Measurements from ENCODE around the gene CDH1. TPM values are rescaled to one million over a fixed set of nuclear protein-coding genes. Genes with fewer than 3 reads are reported as not detected.

CDH1 gene
- total and polyA plus RNA-seq, 4 experiments from 2014 or later, result 0.17 to 0.55 (median 0.20) TPM; not detected in 1

GRCh38 chr16:68790944-68791343, 53.9 kb downstream of the CDH1 start:
- Histone ChIP-seq H3K27me3 (ENCODE audit: insufficient read depth, low read length) (no peaks in the 10 kb centered on the region), H3K9me3 (ENCODE audit: control insufficient read depth in 1 of 2, low read length in 2 of 2) (no peaks in the 10 kb centered on the region), H3K4me3 (ENCODE audit: low read length in 2 of 2) (no peak overlapping the region), H3K4me1 (ENCODE audit: insufficient read depth, low read length) (no peaks in the 10 kb centered on the region), H3K36me3 (ENCODE audit: insufficient read depth, low read length) (no peaks in the 10 kb centered on the region), H3K27ac (ENCODE audit: low read depth, low read length) (no peak overlapping the region)
- H3K27ac Mint-ChIP-seq, result peak overlapping the region in 1 of 7 donors; percentile 24
- CTCF ChIA-PET (ENCODE audit: partially characterized antibody), result no interaction called here
- no peaks in the 10 kb centered on the region for H3K27me3 Mint-ChIP-seq
- H3K4me3 Mint-ChIP-seq, result no peak overlapping the region
- no peaks in the 10 kb centered on the region for H3K9me3 Mint-ChIP-seq
- no peaks in the 10 kb centered on the region for H3K4me1 Mint-ChIP-seq
- no peak for DNase-seq
- POLR2A ChIA-PET (ENCODE audit: partially characterized antibody), result no interaction called here
- H3K36me3 Mint-ChIP-seq, result no peaks in the 10 kb centered on the region
- intact Hi-C loops (cut with micrococcal nuclease), result no loop called here

GRCh38 chr16:68792465-68793324, 55.6 kb downstream of the CDH1 start:
- H3K27me3 ChIP-seq (ENCODE audit: insufficient read depth, low read length), result no peaks in the 10 kb centered on the region
- Mint-ChIP-seq H3K9me3 (no peaks in the 10 kb centered on the region), H3K27me3 (no peaks in the 10 kb centered on the region), H3K4me3 (no peak overlapping the region), H3K27ac (no peak overlapping the region), H3K36me3 (no peaks in the 10 kb centered on the region), H3K4me1 (no peaks in the 10 kb centered on the region)
- H3K36me3 ChIP-seq (ENCODE audit: insufficient read depth, low read length), result no peaks in the 10 kb centered on the region
- DNase-seq, result no peak
- H3K4me1 ChIP-seq (ENCODE audit: insufficient read depth, low read length), result no peaks in the 10 kb centered on the region
- intact Hi-C loops (cut with micrococcal nuclease), result no loop called here
- H3K9me3 ChIP-seq (ENCODE audit: control insufficient read depth in 1 of 2, low read length in 2 of 2), result no peaks in the 10 kb centered on the region
- ChIA-PET POLR2A (ENCODE audit: partially characterized antibody) (no interaction called here), CTCF (ENCODE audit: partially characterized antibody) (no interaction called here)
- no peak overlapping the region for H3K27ac ChIP-seq (ENCODE audit: low read depth, low read length)
- H3K4me3 ChIP-seq (ENCODE audit: low read length in 2 of 2), result no peak overlapping the region

GRCh38 chr16:68793401-68793857, 56.3 kb downstream of the CDH1 start:
- intact Hi-C loops (cut with micrococcal nuclease), result no loop called here
- POLR2A ChIA-PET (ENCODE audit: partially characterized antibody), result no interaction called here
- H3K27ac Mint-ChIP-seq, result no peak overlapping the region

GRCh38 chr16:68798398-68798797, 61.3 kb downstream of the CDH1 start:
- Mint-ChIP-seq H3K27me3 (no peaks in the 10 kb centered on the region), H3K9me3 (no peaks in the 10 kb centered on the region), H3K27ac (no peak overlapping the region), H3K36me3 (no peaks in the 10 kb centered on the region), H3K4me1 (no peaks in the 10 kb centered on the region), H3K4me3 (no peak overlapping the region)
- Histone ChIP-seq H3K4me1 (ENCODE audit: insufficient read depth, low read length) (no peaks in the 10 kb centered on the region), H3K27me3 (ENCODE audit: insufficient read depth, low read length) (no peaks in the 10 kb centered on the region), H3K36me3 (ENCODE audit: insufficient read depth, low read length) (no peaks in the 10 kb centered on the region), H3K27ac (ENCODE audit: low read depth, low read length) (no peak overlapping the region), H3K9me3 (ENCODE audit: control insufficient read depth in 1 of 2, low read length in 2 of 2) (no peaks in the 10 kb centered on the region), H3K4me3 (ENCODE audit: low read length in 2 of 2) (no peak overlapping the region)
- DNase-seq, result no peak
- POLR2A ChIA-PET (ENCODE audit: partially characterized antibody), result no interaction called here
- CTCF ChIA-PET (ENCODE audit: partially characterized antibody), result interaction anchor here (1.4 to 5.8 kb wide), 2 partner anchors 270 to 278 kb away, joined by 5 to 26 read pairs; no protein-coding TSS in a partner anchor
- intact Hi-C loops (cut with micrococcal nuclease), result no loop called here

More at GRCh38 chr16:68793401-68793857, 56.3 kb downstream of the CDH1 start:
- Mint-ChIP-seq H3K9me3 (no peaks in the 10 kb centered on the region), H3K4me3 (no peak overlapping the region), H3K27me3 (no peaks in the 10 kb centered on the region), H3K4me1 (no peaks in the 10 kb centered on the region), H3K36me3 (no peaks in the 10 kb centered on the region)
- no peaks in the 10 kb centered on the region for H3K9me3 ChIP-seq (ENCODE audit: control insufficient read depth in 1 of 2, low read length in 2 of 2)
- no peaks in the 10 kb centered on the region for H3K36me3 ChIP-seq (ENCODE audit: insufficient read depth, low read length)
- no peak overlapping the region for H3K4me3 ChIP-seq (ENCODE audit: low read length in 2 of 2)
- H3K27me3 ChIP-seq (ENCODE audit: insufficient read depth, low read length), result no peaks in the 10 kb centered on the region
- CTCF ChIA-PET (ENCODE audit: partially characterized antibody), result interaction anchor here (1.5 kb wide), 1 partner anchor 10 kb away, joined by 4 read pairs; no protein-coding TSS in a partner anchor
- no peak overlapping the region for H3K27ac ChIP-seq (ENCODE audit: low read depth, low read length)
- no peak for DNase-seq
- no peaks in the 10 kb centered on the region for H3K4me1 ChIP-seq (ENCODE audit: insufficient read depth, low read length)

- Mint-ChIP-seq H3K4me3 (no peak overlapping the region), H3K4me1 (no peaks in the 10 kb centered on the region), H3K27me3 (no peaks in the 10 kb centered on the region), H3K36me3 (no peaks in the 10 kb centered on the region), H3K27ac (peak overlapping the region in 1 of 7 donors; percentile 55), H3K9me3 (no peaks in the 10 kb centered on the region)
- CTCF ChIA-PET (ENCODE audit: partially characterized antibody), result interaction anchor here (1.1 to 5.8 kb wide), 5 partner anchors 42 to 404 kb away, joined by 3 to 26 read pairs (median 4); partner anchors contain the start of gene ZFP90
- H3K9me3 ChIP-seq (ENCODE audit: control insufficient read depth in 1 of 2, low read length in 2 of 2), result no peaks in the 10 kb centered on the region
- intact Hi-C loops (cut with micrococcal nuclease), result loop anchor here (1.0 kb wide), 2 partner anchors 96 to 272 kb away; no protein-coding TSS in a partner anchor
- POLR2A ChIA-PET (ENCODE audit: partially characterized antibody), result no interaction called here
- no peak overlapping the region for H3K4me3 ChIP-seq (ENCODE audit: low read length in 2 of 2)
- no peak overlapping the region for H3K27ac ChIP-seq (ENCODE audit: low read depth, low read length)
- no peaks in the 10 kb centered on the region for H3K27me3 ChIP-seq (ENCODE audit: insufficient read depth, low read length)
- H3K36me3 ChIP-seq (ENCODE audit: insufficient read depth, low read length), result no peaks in the 10 kb centered on the region
- peak in 4 of 5 donors; percentile 13 to 33 (median 18) for DNase-seq
- no peaks in the 10 kb centered on the region for H3K4me1 ChIP-seq (ENCODE audit: insufficient read depth, low read length)
Observed at GRCh38 chr16:68800257-68800875, 63.3 kb downstream of the CDH1 start.

- no peaks in the 10 kb centered on the region for H3K36me3 Mint-ChIP-seq
- H3K27ac Mint-ChIP-seq, result no peak overlapping the region
- H3K36me3 ChIP-seq (ENCODE audit: insufficient read depth, low read length), result no peaks in the 10 kb centered on the region
- no peak overlapping the region for H3K27ac ChIP-seq (ENCODE audit: low read depth, low read length)
- H3K9me3 ChIP-seq (ENCODE audit: control insufficient read depth in 1 of 2, low read length in 2 of 2), result no peaks in the 10 kb centered on the region
- no peak overlapping the region for H3K4me3 Mint-ChIP-seq
- no peak for DNase-seq
- ChIA-PET CTCF (ENCODE audit: partially characterized antibody) (interaction anchor here (5.8 kb wide), 1 partner anchor 274 kb away, joined by 26 read pairs; no protein-coding TSS in a partner anchor), POLR2A (ENCODE audit: partially characterized antibody) (no interaction called here)
- no peak overlapping the region for H3K4me3 ChIP-seq (ENCODE audit: low read length in 2 of 2)
- H3K4me1 Mint-ChIP-seq, result no peaks in the 10 kb centered on the region
- no peaks in the 10 kb centered on the region for H3K4me1 ChIP-seq (ENCODE audit: insufficient read depth, low read length)
- intact Hi-C loops (cut with micrococcal nuclease), result no loop called here
- H3K27me3 ChIP-seq (ENCODE audit: insufficient read depth, low read length), result no peaks in the 10 kb centered on the region
- no peaks in the 10 kb centered on the region for H3K27me3 Mint-ChIP-seq
- no peaks in the 10 kb centered on the region for H3K9me3 Mint-ChIP-seq
Observed at GRCh38 chr16:68802190-68802589, 65.1 kb downstream of the CDH1 start.

- H3K4me3 ChIP-seq (ENCODE audit: low read length in 2 of 2), result no peak overlapping the region
- no peaks in the 10 kb centered on the region for H3K36me3 ChIP-seq (ENCODE audit: insufficient read depth, low read length)
- Mint-ChIP-seq H3K27me3 (peaks cover 0 to 1% of the 10 kb centered on the region in 2 donors), H3K4me3 (no peak overlapping the region), H3K36me3 (peaks cover 0 to 3% of the 10 kb centered on the region in 2 donors), H3K27ac (peak overlapping the region in 1 of 7 donors; percentile 4), H3K9me3 (peaks cover 0 to 2% (median 0%) of the 10 kb centered on the region in 8 donors), H3K4me1 (no peaks in the 10 kb centered on the region)
- no peaks in the 10 kb centered on the region for H3K9me3 ChIP-seq (ENCODE audit: control insufficient read depth in 1 of 2, low read length in 2 of 2)
- no peaks in the 10 kb centered on the region for H3K4me1 ChIP-seq (ENCODE audit: insufficient read depth, low read length)
- H3K27ac ChIP-seq (ENCODE audit: low read depth, low read length), result no peak overlapping the region
- POLR2A ChIA-PET (ENCODE audit: partially characterized antibody), result no interaction called here
- intact Hi-C loops (cut with micrococcal nuclease), result no loop called here
- no peaks in the 10 kb centered on the region for H3K27me3 ChIP-seq (ENCODE audit: insufficient read depth, low read length)
- CTCF ChIA-PET (ENCODE audit: partially characterized antibody), result no interaction called here
- no peak for DNase-seq
Observed at GRCh38 chr16:68806422-68806821, 69.3 kb downstream of the CDH1 start.
